Tibial nerve (tissue), 4 donors: ENCODE results near the gene LCLAT1.

ENCODE experiments used
- CTCF ChIP-seq, 5 experiments: fragments of 200-600 bp in 3 of 5; fragments of 450-650 bp in 2 of 5; sonication (generic) in 3 of 5; IDR thresholded peaks; one replicate each; pipeline ENCODE4 v1.5.1; 2016 to 2019; ENCODE audit warnings: antibody characterized with exemption in 5 of 5, mild to moderate bottlenecking in 3 of 5, moderate library complexity in 2 of 5
- EP300 ChIP-seq, 2 donors: sonication (generic); formaldehyde crosslinking; IDR thresholded peaks; one replicate each; pipeline ENCODE4 v1.6.1; 2017; ENCODE audit warnings: antibody characterized with exemption in 2 of 2, mild to moderate bottlenecking in 1 of 2

- TF ChIP-seq EP300 (IDR thresholded peaks at IDR 0.05) (no peak), CTCF (IDR thresholded peaks at IDR 0.05) (no peak)
These were observed 45.1 kb downstream of the LCLAT1 start for GRCh38 chr2:30492185-30492584.
